ENCODE measurements around the gene TTN. TPM values are rescaled to one million over a fixed set of nuclear protein-coding genes. Genes with fewer than 3 reads are reported as not detected.

Gene TTN
- 1 to 10 TPM in 3 of 4 donors, under 1 TPM in 1; 0.96 to 1.2 (median 1.1) TPM for polyA plus RNA-seq (ENCODE audit: insufficient read length in 4 of 4)

- DNase-seq (ENCODE audit: low read depth in 4 of 4, low spot score in 3 of 4), result no peak
Measured at GRCh38 chr2:178807227-178808008, at the start of gene TTN. Gene TTN, minus strand, starts transcription at chr2:178807423. Its CDS starts 2,781 bp downstream, at chr2:178804642.

GRCh38 chr2:178855151-178855550 lies 47.9 kb upstream of the TTN start:
- no peak for DNase-seq (ENCODE audit: low read depth in 4 of 4, low spot score in 3 of 4)

- DNase-seq (ENCODE audit: low read depth in 4 of 4, low spot score in 3 of 4), result no peak
Measured at GRCh38 chr2:178848335-178848734, 41.1 kb upstream of the TTN start.

GRCh38 chr2:178846458-178846802 lies 39.2 kb upstream of the TTN start:
- no peak for DNase-seq (ENCODE audit: low read depth in 4 of 4, low spot score in 3 of 4)

GRCh38 chr2:178845566-178846457 lies 38.6 kb upstream of the TTN start:
- no peak for DNase-seq (ENCODE audit: low read depth in 4 of 4, low spot score in 3 of 4)

GRCh38 chr2:178844701-178845100 lies 37.5 kb upstream of the TTN start:
- no peak for DNase-seq (ENCODE audit: low read depth in 4 of 4, low spot score in 3 of 4)

- DNase-seq (ENCODE audit: low read depth in 4 of 4, low spot score in 3 of 4), result no peak
Measured at GRCh38 chr2:178844269-178844668, 37.0 kb upstream of the TTN start.

GRCh38 chr2:178843697-178844096 lies 36.5 kb upstream of the TTN start:
- no peak for DNase-seq (ENCODE audit: low read depth in 4 of 4, low spot score in 3 of 4)

- DNase-seq (ENCODE audit: low read depth in 4 of 4, low spot score in 3 of 4), result no peak
Measured at GRCh38 chr2:178836807-178837206, 29.6 kb upstream of the TTN start.

GRCh38 chr2:178834086-178834485 lies 26.9 kb upstream of the TTN start:
- DNase-seq (ENCODE audit: low read depth in 4 of 4, low spot score in 3 of 4), result no peak

- no peak for DNase-seq (ENCODE audit: low read depth in 4 of 4, low spot score in 3 of 4)
Measured at GRCh38 chr2:178833382-178833781, 26.2 kb upstream of the TTN start.

- no peak for DNase-seq (ENCODE audit: low read depth in 4 of 4, low spot score in 3 of 4)
Measured at GRCh38 chr2:178830451-178830850, 23.2 kb upstream of the TTN start.

- no peak for DNase-seq (ENCODE audit: low read depth in 4 of 4, low spot score in 3 of 4)
Measured at GRCh38 chr2:178829981-178830380, 22.8 kb upstream of the TTN start.

- peak in 1 of 4 donors; percentile 5 for DNase-seq (ENCODE audit: low read depth in 4 of 4, low spot score in 3 of 4)
Measured at GRCh38 chr2:178829299-178829960, 22.2 kb upstream of the TTN start.

- DNase-seq (ENCODE audit: low read depth in 4 of 4, low spot score in 3 of 4), result no peak
Measured at GRCh38 chr2:178828486-178828881, 21.3 kb upstream of the TTN start.

- DNase-seq (ENCODE audit: low read depth in 4 of 4, low spot score in 3 of 4), result no peak
Measured at GRCh38 chr2:178827739-178828485, 20.7 kb upstream of the TTN start.

GRCh38 chr2:178827111-178827510 lies 19.9 kb upstream of the TTN start:
- DNase-seq (ENCODE audit: low read depth in 4 of 4, low spot score in 3 of 4), result no peak

GRCh38 chr2:178825183-178825582 lies 18.0 kb upstream of the TTN start:
- DNase-seq (ENCODE audit: low read depth in 4 of 4, low spot score in 3 of 4), result no peak

GRCh38 chr2:178824181-178824580 lies 17.0 kb upstream of the TTN start:
- DNase-seq (ENCODE audit: low read depth in 4 of 4, low spot score in 3 of 4), result no peak

- no peak for DNase-seq (ENCODE audit: low read depth in 4 of 4, low spot score in 3 of 4)
Measured at GRCh38 chr2:178819992-178820391, 12.8 kb upstream of the TTN start.

All from left renal pelvis (tissue), 4 donors.